Epithelial cell of proximal tubule (primary cell): ENCODE data around the gene DMD. TPM values are rescaled to one million over a fixed set of nuclear protein-coding genes. Genes with fewer than 3 reads are reported as not detected.

Source experiments
- DNase-seq: peaks from one replicate; pipeline ENCODE4 v3.0.0-alpha.2; 2011; ENCODE audit warnings: low read depth
- H3K4me3 ChIP-seq: 2 replicates; pipeline ENCODE4 v1.5.1; 2011; ENCODE audit warnings: low read depth, mild to moderate bottlenecking, low read length
- total RNA-seq: library from RNA; depleted of rRNA; stranded (reverse); fragments of >200 nt; gene quantifications from 2 replicates; pipeline ENCODE4 v1.2.3, GENCODE V29; 2015
- TF ChIP-seq, protein P1 (sequence below): conservative IDR thresholded peaks from 2 replicates; pipeline ENCODE4 v1.5.1; 2012; ENCODE audit warnings: low read depth, mild to moderate bottlenecking, low read length

Gene DMD
- total RNA-seq, result 1.3 and 2.0 TPM in 2 replicates

- TF ChIP-seq, protein P1, sequence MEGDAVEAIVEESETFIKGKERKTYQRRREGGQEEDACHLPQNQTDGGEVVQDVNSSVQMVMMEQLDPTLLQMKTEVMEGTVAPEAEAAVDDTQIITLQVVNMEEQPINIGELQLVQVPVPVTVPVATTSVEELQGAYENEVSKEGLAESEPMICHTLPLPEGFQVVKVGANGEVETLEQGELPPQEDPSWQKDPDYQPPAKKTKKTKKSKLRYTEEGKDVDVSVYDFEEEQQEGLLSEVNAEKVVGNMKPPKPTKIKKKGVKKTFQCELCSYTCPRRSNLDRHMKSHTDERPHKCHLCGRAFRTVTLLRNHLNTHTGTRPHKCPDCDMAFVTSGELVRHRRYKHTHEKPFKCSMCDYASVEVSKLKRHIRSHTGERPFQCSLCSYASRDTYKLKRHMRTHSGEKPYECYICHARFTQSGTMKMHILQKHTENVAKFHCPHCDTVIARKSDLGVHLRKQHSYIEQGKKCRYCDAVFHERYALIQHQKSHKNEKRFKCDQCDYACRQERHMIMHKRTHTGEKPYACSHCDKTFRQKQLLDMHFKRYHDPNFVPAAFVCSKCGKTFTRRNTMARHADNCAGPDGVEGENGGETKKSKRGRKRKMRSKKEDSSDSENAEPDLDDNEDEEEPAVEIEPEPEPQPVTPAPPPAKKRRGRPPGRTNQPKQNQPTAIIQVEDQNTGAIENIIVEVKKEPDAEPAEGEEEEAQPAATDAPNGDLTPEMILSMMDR, result no peak
- DNase-seq, result no peak
- H3K4me3 ChIP-seq, result no peak within 1 kb of the TSS
Measured at GRCh38 chrX:33211356-33212260, at the start of gene DMD. DMD (minus strand) TSS chrX:33211549; CDS start chrX:33211312, 237 bp downstream.

- DNase-seq, result no peak
- TF ChIP-seq, protein P1, result no peak
- H3K4me3 ChIP-seq, result no peak overlapping the region
Measured at GRCh38 chrX:33252306-33252825, 41.0 kb upstream of the DMD start.

- TF ChIP-seq, protein P1, result no peak
- H3K4me3 ChIP-seq, result no peak overlapping the region
- no peak for DNase-seq
Measured at GRCh38 chrX:33218819-33219218, 7.5 kb upstream of the DMD start.

GRCh38 chrX:33210156-33210555 lies 1.2 kb downstream of the DMD start:
- H3K4me3 ChIP-seq, result no peak overlapping the region
- TF ChIP-seq, protein P1, result no peak
- DNase-seq, result no peak

GRCh38 chrX:33207056-33207455 lies 4.3 kb downstream of the DMD start:
- no peak overlapping the region for H3K4me3 ChIP-seq
- TF ChIP-seq, protein P1, result no peak
- DNase-seq, result no peak

GRCh38 chrX:33205321-33205720 lies 6.0 kb downstream of the DMD start:
- TF ChIP-seq, protein P1, result no peak
- no peak for DNase-seq
- no peak overlapping the region for H3K4me3 ChIP-seq

DNA sequence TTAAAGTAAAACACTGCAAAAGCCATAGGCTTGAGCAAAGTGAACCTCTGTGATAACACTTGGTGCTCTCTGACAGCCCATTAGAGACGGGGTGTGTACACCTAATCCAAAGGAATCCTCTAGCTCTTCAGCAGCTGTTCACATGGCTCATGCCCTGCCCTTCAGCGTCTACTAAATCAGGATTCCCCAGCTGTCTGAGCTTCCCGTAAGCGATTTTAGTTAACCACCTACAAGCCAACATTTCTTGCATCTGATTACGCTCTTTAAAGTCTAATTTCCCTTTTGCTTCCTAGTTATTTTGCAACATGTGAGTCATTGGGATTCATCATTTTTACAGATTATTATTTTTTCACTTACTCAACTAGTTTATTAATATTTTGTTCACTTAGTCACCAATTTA lies 6.5 kb downstream of the DMD start:
- no peak for DNase-seq
- H3K4me3 ChIP-seq, result no peak overlapping the region
- TF ChIP-seq, protein P1, result no peak
